CD14-positive monocyte (primary cell): ENCODE data around the gene KDM4C. TPM values are rescaled to one million over a fixed set of nuclear protein-coding genes. Genes with fewer than 3 reads are reported as not detected.
A peak's percentile ranks its signal among the peaks of the same experiment; 100 is the strongest.

Experiments used
- DNase-seq, 3 donors: peaks; one replicate each; pipeline ENCODE4 v3.0.0-alpha.2; 2011 to 2022
- H2AFZ ChIP-seq: 2 replicates; pipeline ENCODE4 v1.6.0; 2012; ENCODE audit warnings: mild to moderate bottlenecking, low read depth, low read length, inconsistent platforms; ENCODE audit not compliant: insufficient read depth, poor library complexity, severe bottlenecking
- H3K27ac ChIP-seq, 2 donors: 1 replicate in 1 of 2; 2 replicates in 1 of 2; pipeline ENCODE4 v1.5.1; 2012 to 2013; ENCODE audit warnings: low read length in 2 of 2, control low read depth in 1 of 2, inconsistent platforms in 1 of 2, low read depth in 1 of 2, mild to moderate bottlenecking in 1 of 2
- H3K27me3 ChIP-seq, 2 donors: one replicate each; pipeline versions ENCODE4 v1.6.0 to v1.6.1; 2011 to 2013; ENCODE audit warnings: low read length in 2 of 2; ENCODE audit not compliant: control insufficient read depth in 2 of 2, insufficient read depth in 2 of 2
- H3K36me3 ChIP-seq, 2 donors: replicated peaks in 1 of 2; 1 replicate in 1 of 2; 2 replicates in 1 of 2; pipeline versions ENCODE4 v1.5.1 to v1.6.1; 2012 to 2013; ENCODE audit warnings: low read length in 2 of 2, control low read depth in 1 of 2, inconsistent platforms in 1 of 2, mild to moderate bottlenecking in 1 of 2; ENCODE audit not compliant: insufficient read depth in 2 of 2, control insufficient read depth in 1 of 2
- H3K4me1 ChIP-seq, 2 donors: 1 replicate in 1 of 2; 2 replicates in 1 of 2; pipeline versions ENCODE4 v1.5.1 to v1.6.1; 2012 to 2013; ENCODE audit warnings: low read length in 2 of 2, control low read depth in 1 of 2, inconsistent platforms in 1 of 2, mild to moderate bottlenecking in 1 of 2, moderate library complexity in 1 of 2; ENCODE audit not compliant: insufficient read depth in 2 of 2, control insufficient read depth in 1 of 2
- H3K4me2 ChIP-seq: replicated peaks from 2 replicates; pipeline ENCODE3; 2012; ENCODE audit warnings: low read length, moderate library complexity, mild to moderate bottlenecking; ENCODE audit not compliant: poor library complexity, severe bottlenecking; ENCODE audit errors: extremely low read depth
- H3K4me3 ChIP-seq, 3 experiments: fragments of 200-600 bp in 1 of 3; sonication (generic) in 1 of 3; replicated peaks in 1 of 3; 1 replicate in 2 of 3; 2 replicates in 1 of 3; pipeline ENCODE4 v1.5.1; 2011 to 2013; ENCODE audit warnings: low read length in 3 of 3, mild to moderate bottlenecking in 3 of 3, control low read depth in 2 of 3, low read depth in 2 of 3, inconsistent platforms in 1 of 3, moderate library complexity in 1 of 3
- H3K79me2 ChIP-seq: 2 replicates; pipeline ENCODE4 v1.6.0; 2012; ENCODE audit warnings: mild to moderate bottlenecking, control low read depth, inconsistent platforms, low read length, moderate library complexity; ENCODE audit not compliant: insufficient read depth
- H3K9ac ChIP-seq: 2 replicates; pipeline ENCODE4 v1.6.0; 2017; ENCODE audit warnings: low read length, mild to moderate bottlenecking; ENCODE audit not compliant: insufficient read depth, poor library complexity, severe bottlenecking
- H3K9me3 ChIP-seq, 2 donors: replicated peaks in 1 of 2; 1 replicate in 1 of 2; 2 replicates in 1 of 2; pipeline versions ENCODE4 v1.5.1 to v1.6.1; 2012 to 2013; ENCODE audit warnings: low read length in 2 of 2, control low read depth in 1 of 2; ENCODE audit not compliant: control insufficient read depth in 1 of 2, insufficient read depth in 1 of 2
- H4K20me1 ChIP-seq: 2 replicates; pipeline ENCODE4 v1.6.0; 2012; ENCODE audit warnings: mild to moderate bottlenecking, low read length, control low read depth, moderate library complexity; ENCODE audit not compliant: insufficient read depth
- H3K27ac Mint-ChIP-seq, 7 donors: one replicate each; pipeline ENCODE4 v1.8.0; 2020; ENCODE audit warnings: mild to moderate bottlenecking in 7 of 7, mixed read lengths in 7 of 7, moderate library complexity in 6 of 7, inconsistent platforms in 2 of 7
- H3K27me3 Mint-ChIP-seq, 3 donors: one replicate each; pipeline ENCODE4 v1.8.0; 2021 to 2022; ENCODE audit warnings: low read depth in 3 of 3, mild to moderate bottlenecking in 3 of 3, mixed read lengths in 3 of 3, moderate library complexity in 3 of 3, inconsistent platforms in 1 of 3
- H3K36me3 Mint-ChIP-seq, 2 donors: one replicate each; pipeline ENCODE4 v1.8.0; 2020; ENCODE audit warnings: mixed read lengths in 2 of 2, inconsistent platforms in 1 of 2, mild to moderate bottlenecking in 1 of 2
- H3K4me1 Mint-ChIP-seq: one replicate; pipeline ENCODE4 v1.8.0; 2020; ENCODE audit warnings: mild to moderate bottlenecking, mixed read lengths
- H3K4me3 Mint-ChIP-seq, 2 donors: one replicate each; pipeline ENCODE4 v1.8.0; 2020; ENCODE audit warnings: mild to moderate bottlenecking in 2 of 2, mixed read lengths in 2 of 2, moderate library complexity in 1 of 2
- H3K9me3 Mint-ChIP-seq, 7 donors: one replicate each; pipeline ENCODE4 v1.8.0; 2020 to 2022; ENCODE audit warnings: mixed read lengths in 7 of 7, mild to moderate bottlenecking in 6 of 7, moderate library complexity in 6 of 7, inconsistent platforms in 2 of 7
- WGBS: methylation state at CpG from one replicate; pipeline ENCODE4 v1.1.5; 2013; ENCODE audit warnings: missing lambda C conversion rate; ENCODE audit not compliant: insufficient coverage; 5-methylcytosine and 5-hydroxymethylcytosine counted together
- intact Hi-C, 2 donors: fragments of 100-400 bp; cut with micrococcal nuclease; formaldehyde crosslinking; loops; one replicate each; pipeline versions ENCODE4 v1.15.0 to v1.15.1; 2023
- polyA plus RNA-seq, 3 donors: library from polyadenylated mRNA; depleted of rRNA in 1 of 3; unstranded in 2 of 3; stranded (reverse) in 1 of 3; fragments of 300-500 nt in 2 of 3; fragments of >200 nt in 1 of 3; fragmentation: Illumina TruSeq in 2 of 3; gene quantifications; 1 replicate in 2 of 3; 2 replicates in 1 of 3; pipeline ENCODE4 v1.2.3, GENCODE V29; 2012 to 2021
- TF ChIP-seq, protein P1 (sequence below): fragments of 200-600 bp; IDR thresholded peaks from one replicate; pipeline ENCODE4 v1.8.0; 2022; ENCODE audit warnings: antibody characterized with exemption, mild to moderate bottlenecking

Gene KDM4C
- polyA plus RNA-seq, 3 donors, result 15.2 to 36.2 (median 17.1) TPM

DNA sequence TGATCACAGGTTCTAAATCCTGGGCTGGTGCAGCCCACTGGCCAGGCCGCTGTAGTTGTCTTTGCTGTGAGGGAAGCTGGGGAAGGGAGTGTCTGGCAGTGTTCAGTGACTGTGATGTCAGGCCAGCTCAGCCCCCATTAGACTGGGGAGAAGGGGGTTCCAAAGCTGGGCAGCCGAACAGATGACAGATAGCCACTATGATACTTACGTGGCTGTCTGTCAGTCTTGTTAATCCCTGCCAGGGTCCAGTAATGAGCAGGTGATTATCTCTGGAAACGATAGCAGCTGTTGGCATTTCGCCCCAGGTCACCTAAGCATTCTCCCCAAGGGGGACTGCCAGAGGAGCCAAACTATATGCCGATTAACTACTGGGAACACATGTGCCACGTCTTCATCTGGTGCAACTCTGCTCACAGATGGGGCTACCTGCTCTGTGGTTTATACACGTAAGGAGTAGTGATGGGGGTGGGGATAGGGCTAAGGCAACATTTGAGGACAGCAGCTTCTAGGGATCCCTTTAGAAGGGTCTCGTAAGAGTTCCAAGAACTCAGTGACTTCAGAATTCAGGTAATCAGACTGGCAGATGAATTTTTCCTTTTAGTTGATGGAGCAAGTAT, 396.3 kb downstream of the KDM4C start:
- Mint-ChIP-seq H3K4me1 (peaks cover 23% of the 10 kb centered on the region), H3K27ac (peak overlapping the region in 1 of 7 donors; percentile 47), H3K36me3 (peaks cover 24 to 33% of the 10 kb centered on the region in 2 donors), H3K27me3 (peaks cover 0 to 2% (median 0%) of the 10 kb centered on the region in 3 donors), H3K9me3 (peaks cover 0 to 4% (median 1%) of the 10 kb centered on the region in 7 donors), H3K4me3 (no peak overlapping the region)
- WGBS, result 100% methylated on average over 8 of the region's 9 CpGs
- no peak overlapping the region for H3K4me3 ChIP-seq
- intact Hi-C loops, result no loop called here
- H2AFZ ChIP-seq, result no peak overlapping the region
- H3K4me2 ChIP-seq, result no peak overlapping the region
- H3K4me1 ChIP-seq, result peaks cover 21 to 22% of the 10 kb centered on the region in 2 donors
- peaks cover 3% of the 10 kb centered on the region for H4K20me1 ChIP-seq
- no peak overlapping the region for H3K9ac ChIP-seq
- H3K9me3 ChIP-seq, result no peaks in the 10 kb centered on the region
- no peaks in the 10 kb centered on the region for H3K79me2 ChIP-seq
- no peaks in the 10 kb centered on the region for H3K27me3 ChIP-seq
- TF ChIP-seq, protein P1, sequence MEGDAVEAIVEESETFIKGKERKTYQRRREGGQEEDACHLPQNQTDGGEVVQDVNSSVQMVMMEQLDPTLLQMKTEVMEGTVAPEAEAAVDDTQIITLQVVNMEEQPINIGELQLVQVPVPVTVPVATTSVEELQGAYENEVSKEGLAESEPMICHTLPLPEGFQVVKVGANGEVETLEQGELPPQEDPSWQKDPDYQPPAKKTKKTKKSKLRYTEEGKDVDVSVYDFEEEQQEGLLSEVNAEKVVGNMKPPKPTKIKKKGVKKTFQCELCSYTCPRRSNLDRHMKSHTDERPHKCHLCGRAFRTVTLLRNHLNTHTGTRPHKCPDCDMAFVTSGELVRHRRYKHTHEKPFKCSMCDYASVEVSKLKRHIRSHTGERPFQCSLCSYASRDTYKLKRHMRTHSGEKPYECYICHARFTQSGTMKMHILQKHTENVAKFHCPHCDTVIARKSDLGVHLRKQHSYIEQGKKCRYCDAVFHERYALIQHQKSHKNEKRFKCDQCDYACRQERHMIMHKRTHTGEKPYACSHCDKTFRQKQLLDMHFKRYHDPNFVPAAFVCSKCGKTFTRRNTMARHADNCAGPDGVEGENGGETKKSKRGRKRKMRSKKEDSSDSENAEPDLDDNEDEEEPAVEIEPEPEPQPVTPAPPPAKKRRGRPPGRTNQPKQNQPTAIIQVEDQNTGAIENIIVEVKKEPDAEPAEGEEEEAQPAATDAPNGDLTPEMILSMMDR, result no peak
- no peak overlapping the region for H3K27ac ChIP-seq
- H3K36me3 ChIP-seq, result peaks cover 2 to 8% of the 10 kb centered on the region in 2 donors
- no peak for DNase-seq

DNA sequence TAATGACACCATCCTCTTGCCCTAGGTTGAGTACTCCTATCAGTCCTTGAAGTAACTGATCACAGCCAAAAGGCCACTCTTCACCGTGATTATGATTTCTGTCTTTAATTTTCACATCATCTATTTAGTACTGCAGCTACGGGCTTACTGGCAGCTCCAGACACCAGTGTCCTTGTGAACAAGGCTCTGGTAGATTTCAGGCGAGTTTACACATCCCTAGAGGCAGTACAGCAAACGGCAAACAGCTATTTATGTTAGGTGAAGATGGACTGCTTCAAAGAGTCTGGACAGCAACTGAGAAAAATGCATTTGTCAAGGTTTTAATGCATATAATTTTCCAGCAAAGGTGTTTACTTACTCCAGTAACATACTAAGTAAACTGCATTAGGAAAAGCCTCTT, 396.9 kb downstream of the KDM4C start:
- H3K9me3 Mint-ChIP-seq, result peaks cover 0 to 5% (median 1%) of the 10 kb centered on the region in 7 donors
- Histone ChIP-seq H3K79me2 (no peaks in the 10 kb centered on the region), H3K9me3 (no peaks in the 10 kb centered on the region), H2AFZ (no peak overlapping the region), H3K27ac (no peak overlapping the region), H3K9ac (no peak overlapping the region), H4K20me1 (peaks cover 3% of the 10 kb centered on the region), H3K4me1 (peaks cover 16% of the 10 kb centered on the region in 2 donors), H3K36me3 (peaks cover 2 to 8% of the 10 kb centered on the region in 2 donors), H3K27me3 (no peaks in the 10 kb centered on the region), H3K4me3 (no peak overlapping the region), H3K4me2 (no peak overlapping the region)
- peaks cover 25 to 33% of the 10 kb centered on the region in 2 donors for H3K36me3 Mint-ChIP-seq
- peak overlapping the region in 1 of 7 donors; percentile 47 for H3K27ac Mint-ChIP-seq
- H3K27me3 Mint-ChIP-seq, result peaks cover 0 to 2% (median 0%) of the 10 kb centered on the region in 3 donors
- peaks cover 19% of the 10 kb centered on the region for H3K4me1 Mint-ChIP-seq
- H3K4me3 Mint-ChIP-seq, result no peak overlapping the region
- TF ChIP-seq, protein P1, result no peak
- no peak for DNase-seq
- intact Hi-C loops, result no loop called here
- 95% methylated on average over 3 of the region's 4 CpGs for WGBS
